GM19023 (cell line): ENCODE measurements around the gene TASL.
"Not testable (repeated sequence)": the region's sequence is repeated elsewhere in the genome, so short reads cannot be mapped to it uniquely, and the experiment has no call there.

Source experiments
- ATAC-seq: cut with Tn5 transposase; IDR thresholded peaks from one replicate; pipeline ENCODE4 v1.9.1; 2021; ENCODE audit warnings: mild to moderate bottlenecking, moderate library complexity; ENCODE audit not compliant: unreplicated experiment

The TASL gene, protein sequence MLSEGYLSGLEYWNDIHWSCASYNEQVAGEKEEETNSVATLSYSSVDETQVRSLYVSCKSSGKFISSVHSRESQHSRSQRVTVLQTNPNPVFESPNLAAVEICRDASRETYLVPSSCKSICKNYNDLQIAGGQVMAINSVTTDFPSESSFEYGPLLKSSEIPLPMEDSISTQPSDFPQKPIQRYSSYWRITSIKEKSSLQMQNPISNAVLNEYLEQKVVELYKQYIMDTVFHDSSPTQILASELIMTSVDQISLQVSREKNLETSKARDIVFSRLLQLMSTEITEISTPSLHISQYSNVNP

GRCh38 chrX:30577362-30577991 lies at the start of gene TASL:
TSS of gene TASL (minus strand) at chrX:30577766. CDS start at chrX:30560355, 17,411 bp downstream.
- peak; percentile 85 for ATAC-seq

DNA sequence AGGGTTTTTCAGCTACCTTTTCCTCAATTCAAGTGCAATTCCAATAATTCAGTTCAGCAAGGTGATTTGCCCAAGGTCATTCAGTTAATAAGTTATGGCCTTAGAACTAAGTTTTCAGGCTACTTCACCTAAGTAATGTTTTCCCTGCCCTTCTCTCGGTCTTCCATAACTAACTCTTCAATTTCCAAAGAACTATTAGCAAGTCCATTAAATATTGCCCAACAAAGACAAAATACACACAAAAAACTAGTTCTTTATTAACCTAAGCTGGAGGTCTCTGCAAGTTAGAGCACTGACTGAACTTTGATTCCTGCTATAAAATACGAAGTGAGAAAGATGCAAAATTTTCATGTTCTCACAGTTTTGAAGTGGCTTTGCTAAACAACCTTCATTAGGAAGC lies 48.8 kb upstream of the TASL start:
- no peak for ATAC-seq

DNA sequence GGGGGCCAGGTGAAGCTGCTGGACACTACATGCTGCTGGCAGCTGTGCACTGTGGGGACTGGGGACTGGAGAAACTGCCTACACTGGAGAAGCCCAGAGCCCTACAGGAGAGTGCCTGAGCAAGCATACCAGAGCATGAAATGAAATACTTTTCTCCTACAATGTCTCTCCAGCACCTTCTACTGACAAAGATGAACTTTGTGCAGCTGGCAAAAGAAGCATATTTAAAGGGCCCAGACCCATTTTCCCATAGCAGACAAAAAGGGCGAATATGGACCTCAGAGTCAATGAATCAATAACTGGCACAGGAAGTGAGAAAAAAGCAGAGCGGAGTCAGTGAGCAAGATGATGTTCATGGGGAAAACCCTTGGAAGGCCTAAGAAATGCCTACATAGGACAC lies 44.8 kb upstream of the TASL start:
- ATAC-seq, result no peak

DNA sequence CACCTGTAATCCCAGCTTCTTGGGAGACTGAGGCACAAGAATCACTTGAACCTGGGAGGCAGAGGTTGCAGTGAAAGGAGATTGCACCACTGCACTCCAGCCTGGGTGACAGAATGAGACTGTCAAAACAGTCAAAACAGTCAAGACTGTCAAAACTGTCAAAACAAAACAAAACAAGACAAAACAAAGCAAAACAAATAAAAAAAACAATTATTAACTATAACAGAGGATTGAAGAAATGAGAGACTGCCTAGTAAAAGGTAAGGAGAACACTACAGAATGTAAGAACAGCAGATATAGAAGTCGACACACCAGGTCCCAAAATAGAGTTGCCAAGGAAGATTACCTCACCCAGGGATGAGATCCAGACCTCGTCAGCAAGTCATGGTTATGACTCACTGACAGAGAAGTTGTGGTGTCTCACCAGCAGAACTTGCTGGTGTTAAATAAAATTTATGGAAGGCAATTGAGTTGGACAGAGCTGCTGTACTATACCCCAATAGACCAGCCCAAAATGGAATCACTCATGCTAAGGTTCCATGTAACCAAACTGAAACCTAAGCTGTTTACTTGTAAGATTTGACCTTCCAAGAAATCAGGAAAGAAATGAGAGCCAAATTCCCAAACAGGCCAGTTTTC lies 43.5 kb upstream of the TASL start:
- ATAC-seq, result no peak

DNA sequence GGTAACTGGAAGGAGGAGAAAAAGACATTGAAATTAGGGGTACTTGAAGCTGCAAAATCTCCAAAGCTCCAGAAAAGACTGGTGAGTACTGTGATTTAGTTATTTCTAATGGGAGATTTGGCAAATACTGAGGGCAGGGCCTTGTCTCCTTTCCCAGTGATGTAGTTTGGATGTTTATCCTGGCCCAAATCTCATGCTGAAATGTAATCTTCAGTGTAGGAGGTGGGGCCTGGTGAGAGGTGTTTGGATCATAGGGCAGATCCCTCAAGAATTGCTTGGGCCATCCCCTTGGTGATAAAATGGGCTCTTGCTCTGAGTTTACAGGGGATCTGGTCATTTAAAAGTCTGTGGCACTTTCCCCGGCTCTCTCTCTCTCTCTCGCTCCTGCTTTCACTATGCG lies 42.6 kb upstream of the TASL start:
- ATAC-seq, result no peak

GRCh38 chrX:30618160-30618765 lies 40.7 kb upstream of the TASL start:
- ATAC-seq, result no peak

GRCh38 chrX:30615229-30615628 lies 37.7 kb upstream of the TASL start:
- no peak for ATAC-seq

DNA sequence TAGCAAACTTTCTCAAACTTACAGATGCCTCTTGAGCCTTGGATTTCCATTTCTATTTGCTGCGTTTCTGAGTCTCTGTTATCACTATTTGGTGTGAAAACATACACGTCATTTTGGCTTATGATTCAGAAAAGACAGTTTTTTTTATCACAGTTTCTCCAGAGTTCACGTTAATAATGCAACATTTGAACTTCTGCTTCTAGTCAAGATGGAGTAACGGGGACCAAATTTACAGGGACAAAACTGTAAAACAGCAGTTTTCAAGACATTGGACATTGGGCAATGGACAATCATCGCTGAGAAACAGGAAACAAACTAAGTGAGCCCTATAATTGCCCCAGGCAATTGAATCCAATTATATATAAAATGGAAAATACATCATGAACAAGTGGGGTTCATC lies 36.2 kb upstream of the TASL start:
- ATAC-seq, result no peak

DNA sequence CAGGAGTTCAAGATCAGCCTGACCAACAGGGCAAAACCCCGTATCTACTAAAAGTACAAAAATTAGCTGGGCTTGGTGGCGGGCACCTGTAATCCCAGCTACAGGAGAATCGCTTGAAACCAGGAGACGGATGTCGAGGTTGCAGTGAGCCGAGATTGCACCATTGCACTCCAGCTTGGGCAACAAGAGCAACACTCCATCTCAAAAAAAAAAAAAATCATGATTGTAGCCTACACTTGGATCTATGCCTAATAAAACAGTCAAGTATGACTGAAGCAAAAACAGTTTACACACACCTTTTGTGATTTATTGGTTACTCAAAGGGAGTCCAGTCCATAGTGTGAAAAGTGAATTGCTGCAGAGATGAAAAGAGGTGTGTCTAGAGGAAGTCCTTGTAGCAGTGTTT lies 34.7 kb upstream of the TASL start:
- no peak for ATAC-seq

DNA sequence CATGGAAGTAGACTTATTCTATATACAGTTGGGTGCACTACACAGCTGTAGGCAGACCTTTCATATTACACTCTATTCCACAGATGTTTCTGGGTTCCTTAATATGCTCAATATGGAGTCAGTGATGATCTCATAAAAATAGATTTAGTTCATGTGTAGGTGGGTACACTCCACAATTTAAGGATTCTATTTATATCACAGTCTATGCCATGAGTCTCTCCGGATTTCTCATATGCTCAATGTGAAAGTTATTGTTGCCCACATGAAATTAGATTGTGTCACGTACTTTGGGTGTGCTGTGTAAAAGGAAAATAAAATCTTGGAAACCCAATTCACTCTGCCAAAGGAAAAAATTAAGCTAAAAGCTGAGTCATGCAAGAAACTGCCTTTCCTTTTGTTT lies 32.5 kb upstream of the TASL start:
- ATAC-seq, result no peak

DNA sequence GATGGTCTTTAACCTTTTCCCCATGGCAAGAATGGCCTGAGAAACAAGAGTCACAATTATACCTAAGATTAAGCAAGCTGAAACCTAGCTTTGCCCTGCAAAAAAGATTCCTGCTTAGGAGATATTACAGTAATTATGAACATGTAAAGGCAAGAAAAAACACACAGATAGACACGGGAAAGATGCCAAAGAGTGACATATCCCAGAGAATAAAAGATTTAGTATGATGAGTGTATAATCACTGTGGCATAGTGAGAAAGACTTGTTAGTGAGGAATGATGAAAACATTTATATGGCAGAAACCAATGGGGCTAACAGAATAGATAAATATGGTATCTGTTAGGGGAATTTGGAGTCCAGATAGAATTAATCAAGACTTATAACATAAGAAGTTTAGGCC lies 29.6 kb upstream of the TASL start:
- no peak for ATAC-seq

DNA sequence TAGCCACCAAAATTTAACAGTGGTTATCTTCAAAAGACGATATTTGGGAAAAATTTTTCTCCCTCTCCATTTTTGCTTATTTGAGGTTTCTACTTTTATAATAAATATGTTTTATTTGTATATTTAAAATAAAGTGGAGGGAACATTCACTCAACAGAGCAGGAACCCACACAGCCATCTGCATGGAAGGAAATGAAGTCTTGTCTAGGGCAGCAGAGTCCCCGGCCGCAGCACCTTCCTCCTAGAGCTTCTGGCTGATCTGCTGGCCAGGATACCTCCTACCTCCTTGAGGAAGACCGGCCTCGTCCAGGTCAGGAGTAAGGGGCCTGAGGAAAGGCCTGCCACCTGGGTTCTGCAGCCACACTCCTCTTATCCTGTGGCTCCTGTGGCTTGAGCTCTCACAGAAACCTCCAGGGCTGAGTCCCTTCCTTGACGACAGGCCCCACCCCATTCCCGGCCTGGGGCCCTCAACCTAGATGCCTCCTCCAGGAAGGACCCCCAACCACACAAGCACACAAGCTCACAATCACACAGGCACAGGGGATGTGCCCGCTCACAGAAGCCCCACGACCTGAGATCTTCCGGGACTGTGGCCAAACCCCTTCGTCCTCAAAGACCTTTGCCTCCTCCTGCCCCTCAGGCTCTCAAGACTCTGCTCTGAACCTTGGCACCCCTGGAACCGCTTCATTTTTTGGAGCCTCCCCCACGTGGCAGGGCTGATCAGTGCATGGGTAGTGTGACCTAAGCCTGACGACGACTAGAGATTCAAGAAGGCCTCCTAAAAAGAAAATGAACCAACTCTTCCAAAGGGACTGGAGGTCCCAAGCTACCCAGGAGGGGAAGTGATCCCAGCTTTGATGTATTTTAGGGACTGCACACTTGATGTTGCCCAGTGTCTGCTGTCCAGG lies 23.0 kb upstream of the TASL start:
- not testable (repeated sequence) for ATAC-seq

DNA sequence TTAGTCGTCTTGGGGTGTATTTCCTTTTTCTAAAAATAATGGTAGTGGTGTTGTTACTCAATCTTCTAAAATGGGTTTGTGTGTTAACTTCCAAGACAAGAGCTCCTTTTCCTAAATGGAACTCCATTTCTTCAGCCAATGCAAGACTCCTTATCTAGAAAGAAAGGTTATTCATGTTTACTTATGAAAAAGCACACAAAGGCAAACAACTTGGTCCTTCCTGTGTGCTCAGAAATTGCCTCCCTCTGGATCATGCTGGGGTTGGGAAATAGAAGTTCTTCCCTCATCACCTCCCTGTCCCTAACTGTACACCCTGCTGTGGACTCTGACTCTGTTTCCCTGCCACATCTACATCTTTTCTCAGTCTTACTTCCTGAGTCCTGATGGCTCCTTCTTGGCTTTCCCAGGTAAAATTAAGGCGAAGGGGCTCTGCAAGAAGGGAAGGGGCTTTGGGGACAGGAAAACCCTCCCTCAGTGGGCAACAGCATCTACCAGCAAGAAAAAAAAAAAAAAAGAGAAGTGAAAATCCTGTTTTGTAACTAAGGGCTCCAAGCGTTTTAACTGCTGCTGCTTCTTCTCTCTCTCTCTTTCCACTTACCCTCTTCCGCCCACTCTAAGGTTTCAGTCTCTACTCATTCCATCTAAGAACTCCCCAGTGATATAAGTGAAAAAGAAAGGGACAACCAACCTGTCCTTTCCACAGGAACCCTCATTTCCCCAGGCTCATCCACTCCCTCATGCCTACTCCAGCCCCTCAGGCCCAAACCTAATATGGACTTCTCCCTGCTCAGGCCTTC lies 19.8 kb upstream of the TASL start:
- peak; percentile 79 for ATAC-seq

GRCh38 chrX:30593440-30594200 lies 16.1 kb upstream of the TASL start:
- ATAC-seq, result peak; percentile 47

DNA sequence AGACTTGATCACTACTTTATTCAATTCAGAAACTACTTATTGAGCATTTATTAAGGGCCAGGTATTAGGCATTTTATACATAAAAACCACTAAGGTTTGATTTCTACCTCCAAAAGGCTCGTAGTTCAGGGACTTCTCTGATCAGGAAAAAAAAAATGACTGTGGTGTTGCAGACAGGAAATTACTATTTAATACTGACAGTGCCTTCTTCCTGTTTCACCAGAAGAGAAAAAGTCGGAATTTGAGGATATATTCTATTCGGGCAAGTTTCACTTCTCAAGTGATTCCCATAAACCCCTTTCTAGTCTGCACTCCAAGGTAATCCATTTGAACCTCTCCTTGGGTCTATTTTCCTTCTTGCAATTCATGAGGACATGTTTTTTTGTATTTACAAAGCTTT lies 15.3 kb upstream of the TASL start:
- ATAC-seq, result no peak

DNA sequence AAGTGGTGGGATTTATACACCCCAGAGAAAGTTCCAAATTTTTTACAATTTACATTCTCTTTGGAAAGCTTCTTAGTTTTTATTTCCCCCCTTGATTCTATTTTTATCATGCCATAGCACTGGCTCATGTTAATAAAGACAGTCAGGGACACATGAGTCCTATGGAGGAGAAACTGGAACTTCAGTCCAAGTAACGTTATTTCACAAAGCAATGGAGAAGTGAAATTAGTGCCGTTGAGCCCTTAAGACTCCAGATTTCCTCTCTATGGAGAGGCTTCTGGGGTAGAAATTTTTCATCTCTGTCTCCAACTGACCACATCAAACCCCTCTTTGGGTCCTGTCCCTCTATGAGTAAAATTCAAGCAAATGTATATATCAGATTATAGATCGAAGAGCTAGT lies 12.8 kb upstream of the TASL start:
- no peak for ATAC-seq

GRCh38 chrX:30589146-30589888 lies 11.8 kb upstream of the TASL start:
- ATAC-seq, result no peak

GRCh38 chrX:30586516-30586915 lies 8.9 kb upstream of the TASL start:
- ATAC-seq, result no peak

DNA sequence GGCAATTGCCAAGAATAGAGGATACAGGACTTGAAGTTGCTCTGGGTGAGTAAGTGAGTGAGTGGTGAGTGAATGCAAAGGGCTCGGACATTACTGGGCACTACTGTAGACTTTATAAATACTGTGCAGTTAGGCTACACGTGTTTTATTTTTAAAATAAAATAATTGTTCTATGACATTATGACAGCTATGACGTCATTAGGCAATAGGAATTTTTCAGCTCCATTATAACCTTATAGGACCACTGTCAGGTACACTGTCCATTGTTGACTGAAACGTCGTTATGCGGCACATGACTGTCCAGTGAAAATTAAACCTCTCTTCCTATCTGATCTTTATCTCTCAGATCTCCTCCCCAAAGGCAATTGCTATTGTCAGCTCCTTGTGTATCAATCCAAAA lies 5.1 kb upstream of the TASL start:
- no peak for ATAC-seq
